Parathyroid adenoma (tissue), 2 donors: ENCODE measurements around the gene KCNIP2.

Experiments
- H2AFZ ChIP-seq: fragments of 300-600 bp; sonication (generic); one replicate; pipeline ENCODE4 v1.7.0; 2017; ENCODE audit warnings: antibody characterized with exemption, mild to moderate bottlenecking
- H3K27ac ChIP-seq: fragments of 300-600 bp; sonication (generic); one replicate; pipeline ENCODE4 v1.7.0; 2017
- H3K27me3 ChIP-seq: fragments of 300-600 bp; sonication (generic); one replicate; pipeline ENCODE4 v1.7.0; 2017; ENCODE audit warnings: low read length; ENCODE audit not compliant: control insufficient read depth, insufficient read depth
- H3K36me3 ChIP-seq: fragments of 300-600 bp; sonication (generic); one replicate; pipeline ENCODE4 v1.7.0; 2017; ENCODE audit warnings: low read length; ENCODE audit not compliant: control insufficient read depth, insufficient read depth
- H3K4me1 ChIP-seq: fragments of 300-600 bp; sonication (generic); one replicate; pipeline ENCODE4 v1.7.0; 2017; ENCODE audit warnings: control low read depth
- H3K4me2 ChIP-seq: fragments of 300-600 bp; sonication (generic); one replicate; pipeline ENCODE4 v1.7.0; 2017; ENCODE audit warnings: low read length
- H3K4me3 ChIP-seq: fragments of 300-600 bp; sonication (generic); one replicate; pipeline ENCODE4 v1.7.0; 2017; ENCODE audit warnings: low read depth, low read length
- H3K79me2 ChIP-seq: fragments of 300-600 bp; sonication (generic); one replicate; pipeline ENCODE4 v1.7.0; 2017; ENCODE audit warnings: control low read depth
- H3K9ac ChIP-seq: fragments of 300-600 bp; sonication (generic); one replicate; pipeline ENCODE4 v1.7.0; 2017; ENCODE audit warnings: mild to moderate bottlenecking
- H3K9me3 ChIP-seq: fragments of 300-600 bp; sonication (generic); one replicate; pipeline ENCODE4 v1.7.0; 2017; ENCODE audit warnings: low read length; ENCODE audit not compliant: control insufficient read depth
- CTCF ChIP-seq: fragments of 300-600 bp; sonication (generic); IDR thresholded peaks from one replicate; pipeline ENCODE4 v1.7.0; 2017; ENCODE audit warnings: antibody characterized with exemption, mild to moderate bottlenecking
- donor health status: primary hyperparathyroidism.

Gene KCNIP2

GRCh38 chr10:101887775-101888174, 44.2 kb upstream of the KCNIP2 start:
- no peaks in the 10 kb centered on the region for H3K9me3 ChIP-seq
- no peaks in the 10 kb centered on the region for H3K27me3 ChIP-seq
- no peak for TF ChIP-seq CTCF
- no peak overlapping the region for H3K27ac ChIP-seq
- H3K79me2 ChIP-seq = peaks cover 16% of the 10 kb centered on the region
- no peak overlapping the region for H2AFZ ChIP-seq
- no peak overlapping the region for H3K4me3 ChIP-seq
- H3K4me1 ChIP-seq = no peaks in the 10 kb centered on the region
- H3K4me2 ChIP-seq = no peak overlapping the region
- H3K36me3 ChIP-seq = no peaks in the 10 kb centered on the region
- no peak overlapping the region for H3K9ac ChIP-seq

GRCh38 chr10:101886521-101887312, 43.1 kb upstream of the KCNIP2 start:
- Histone ChIP-seq H3K27me3 (no peaks in the 10 kb centered on the region), H3K36me3 (no peaks in the 10 kb centered on the region), H2AFZ (no peak overlapping the region), H3K27ac (no peak overlapping the region), H3K9me3 (no peaks in the 10 kb centered on the region), H3K79me2 (peaks cover 24% of the 10 kb centered on the region), H3K9ac (no peak overlapping the region), H3K4me1 (no peaks in the 10 kb centered on the region), H3K4me2 (no peak overlapping the region), H3K4me3 (no peak overlapping the region)
- no peak for TF ChIP-seq CTCF

GRCh38 chr10:101881036-101881774, 37.6 kb upstream of the KCNIP2 start:
- H3K9ac ChIP-seq = no peak overlapping the region
- TF ChIP-seq CTCF = no peak
- H3K27ac ChIP-seq = no peak overlapping the region
- no peaks in the 10 kb centered on the region for H3K36me3 ChIP-seq
- H3K27me3 ChIP-seq = no peaks in the 10 kb centered on the region
- no peak overlapping the region for H2AFZ ChIP-seq
- H3K79me2 ChIP-seq = peaks cover 23% of the 10 kb centered on the region
- no peak overlapping the region for H3K4me3 ChIP-seq
- H3K4me2 ChIP-seq = no peak overlapping the region
- no peaks in the 10 kb centered on the region for H3K4me1 ChIP-seq
- no peaks in the 10 kb centered on the region for H3K9me3 ChIP-seq

GRCh38 chr10:101880232-101880573, 36.6 kb upstream of the KCNIP2 start:
- Histone ChIP-seq H3K79me2 (peaks cover 25% of the 10 kb centered on the region), H3K9ac (no peak overlapping the region), H3K27me3 (no peaks in the 10 kb centered on the region), H2AFZ (no peak overlapping the region), H3K4me2 (no peak overlapping the region), H3K9me3 (no peaks in the 10 kb centered on the region), H3K4me3 (no peak overlapping the region), H3K4me1 (no peaks in the 10 kb centered on the region), H3K27ac (no peak overlapping the region), H3K36me3 (no peaks in the 10 kb centered on the region)
- TF ChIP-seq CTCF = no peak
